HG03439 (cell line): ENCODE measurements around the gene MBD3L4.
"Not testable (repeated sequence)": the region's sequence is repeated elsewhere in the genome, so short reads cannot be mapped to it uniquely, and the experiment has no call there.

Experiments used
- ATAC-seq: cut with Tn5 transposase; IDR thresholded peaks from one replicate; pipeline ENCODE4 v1.9.1; 2021; ENCODE audit warnings: mild to moderate bottlenecking, moderate library complexity; ENCODE audit not compliant: unreplicated experiment

The MBD3L4 gene

GRCh38 chr19:7040079-7040478 is at the start of gene MBD3L4:
Gene MBD3L4 (minus strand): TSS chr19:7040179. CDS start chr19:7040144, 35 bp downstream.
- not testable (repeated sequence) for ATAC-seq

- ATAC-seq: no peak
Observed at GRCh38 chr19:7088999-7089398, 49.0 kb upstream of the MBD3L4 start.

DNA sequence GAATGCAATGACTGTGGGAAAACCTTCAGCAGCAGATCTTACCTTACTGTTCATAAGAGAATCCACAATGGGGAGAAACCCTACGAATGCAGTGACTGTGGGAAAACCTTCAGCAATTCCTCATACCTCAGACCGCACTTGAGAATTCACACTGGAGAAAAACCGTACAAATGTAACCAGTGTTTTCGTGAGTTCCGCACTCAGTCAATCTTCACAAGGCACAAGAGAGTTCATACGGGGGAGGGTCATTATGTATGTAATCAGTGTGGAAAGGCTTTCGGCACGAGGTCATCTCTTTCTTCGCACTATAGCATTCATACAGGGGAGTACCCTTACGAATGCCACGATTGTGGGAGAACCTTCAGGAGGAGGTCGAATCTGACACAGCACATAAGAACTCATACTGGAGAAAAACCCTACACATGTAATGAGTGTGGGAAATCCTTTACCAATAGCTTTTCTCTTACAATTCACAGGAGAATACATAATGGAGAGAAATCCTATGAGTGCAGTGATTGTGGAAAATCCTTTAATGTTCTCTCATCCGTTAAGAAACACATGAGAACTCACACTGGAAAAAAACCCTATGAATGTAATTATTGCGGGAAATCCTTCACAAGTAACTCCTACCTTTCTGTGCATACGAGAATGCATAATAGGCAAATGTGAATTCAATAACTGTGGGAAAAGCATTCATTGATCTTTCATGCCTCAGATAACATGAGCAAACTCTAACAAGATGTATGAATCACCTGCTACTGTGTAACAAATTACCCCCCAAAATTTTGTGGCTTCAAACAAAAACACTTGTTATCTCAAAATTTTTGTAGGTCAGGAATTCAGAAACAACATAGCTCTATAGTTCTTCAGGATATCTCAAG is 43.3 kb upstream of the MBD3L4 start:
- ATAC-seq: no peak

- ATAC-seq: no peak
Observed at GRCh38 chr19:7078008-7078407, 38.0 kb upstream of the MBD3L4 start.

GRCh38 chr19:7076151-7076550 is 36.2 kb upstream of the MBD3L4 start:
- no peak for ATAC-seq

- no peak for ATAC-seq
Observed at GRCh38 chr19:7074705-7075282, 34.8 kb upstream of the MBD3L4 start.

- no peak for ATAC-seq
Observed at GRCh38 chr19:7072541-7072940, 32.6 kb upstream of the MBD3L4 start.

DNA sequence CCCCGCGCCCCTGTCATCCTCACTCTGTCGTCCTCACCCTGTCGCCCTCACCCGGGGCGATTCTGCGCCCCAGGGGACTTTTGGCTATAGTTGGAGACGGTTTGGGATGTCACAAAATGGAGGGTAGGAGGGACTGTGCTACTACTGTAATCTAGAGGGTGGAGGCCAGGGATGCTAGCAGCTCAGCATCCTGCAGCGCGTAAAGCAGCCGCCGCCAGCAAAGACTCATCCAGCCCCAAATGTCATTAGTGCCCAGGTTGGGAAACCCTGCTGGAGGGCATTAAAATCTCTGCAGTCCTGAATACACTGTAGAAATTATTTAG is 29.9 kb upstream of the MBD3L4 start:
- no peak for ATAC-seq

- ATAC-seq: peak; percentile 92
Observed at GRCh38 chr19:7069042-7069903, 29.3 kb upstream of the MBD3L4 start, which contains the start of gene ZNF557. Gene ZNF557 (plus strand): TSS chr19:7069703. CDS start chr19:7075075, 5,372 bp downstream.

DNA sequence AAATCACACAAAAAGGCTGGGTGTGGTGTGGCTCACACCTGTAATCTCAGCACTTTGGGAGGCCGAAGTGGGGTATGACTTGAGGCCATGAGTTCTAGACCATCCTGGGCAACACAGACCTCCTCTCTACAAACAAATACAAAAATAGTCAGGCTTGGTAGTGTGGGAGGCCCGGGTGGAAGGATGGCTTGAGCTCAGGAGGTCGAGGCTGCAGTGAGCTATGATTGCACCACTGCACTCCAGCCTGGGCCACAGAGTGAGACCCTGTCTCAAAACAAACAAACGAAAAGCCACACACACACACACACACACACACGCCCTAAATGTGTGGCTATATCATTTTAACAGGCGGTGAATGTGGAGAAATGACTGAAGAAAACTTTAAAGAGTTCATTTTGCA is 28.6 kb upstream of the MBD3L4 start:
- no peak for ATAC-seq

GRCh38 chr19:7067716-7068115 is 27.7 kb upstream of the MBD3L4 start:
- ATAC-seq: no peak

DNA sequence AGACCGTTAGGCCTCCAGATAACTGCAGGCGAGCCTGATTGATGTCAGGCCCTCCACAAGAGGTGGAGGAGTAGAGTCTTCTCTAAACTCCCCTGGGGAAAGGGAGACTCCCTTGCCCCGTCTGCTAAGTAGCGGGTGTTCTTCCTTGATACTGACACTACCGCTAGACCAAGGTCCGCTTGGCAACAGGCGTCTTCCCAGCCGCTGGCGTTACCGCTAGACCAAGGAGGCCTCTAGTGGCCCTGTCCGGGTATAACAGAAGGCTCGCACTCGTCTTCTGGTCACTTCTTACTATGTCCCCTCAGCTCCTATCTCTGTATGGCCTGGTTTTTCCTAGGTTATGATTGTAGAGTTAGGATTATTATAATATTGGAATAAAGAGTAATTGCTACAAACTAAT is 27.1 kb upstream of the MBD3L4 start:
- ATAC-seq: not testable (repeated sequence)

GRCh38 chr19:7063764-7064418 is 23.9 kb upstream of the MBD3L4 start:
- ATAC-seq: no peak

DNA sequence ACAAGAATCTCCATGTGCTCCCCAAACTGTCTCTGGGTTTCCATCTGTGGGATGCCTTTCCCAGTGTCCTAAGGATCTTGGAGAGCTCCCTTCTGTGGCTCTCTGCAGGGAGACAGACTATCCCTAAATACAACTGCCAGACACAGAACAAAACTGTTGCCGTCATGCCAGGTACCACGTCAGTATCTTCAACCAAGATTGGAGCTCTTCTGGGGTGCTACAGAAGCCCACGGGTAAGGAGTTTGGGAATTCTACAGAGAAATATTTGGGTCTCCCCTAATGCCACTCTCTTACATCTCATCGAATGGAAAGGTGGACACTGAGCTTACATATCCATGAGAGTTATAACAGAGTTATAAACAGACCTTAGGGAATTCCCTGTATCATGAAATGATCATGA is 23.4 kb upstream of the MBD3L4 start:
- no peak for ATAC-seq

DNA sequence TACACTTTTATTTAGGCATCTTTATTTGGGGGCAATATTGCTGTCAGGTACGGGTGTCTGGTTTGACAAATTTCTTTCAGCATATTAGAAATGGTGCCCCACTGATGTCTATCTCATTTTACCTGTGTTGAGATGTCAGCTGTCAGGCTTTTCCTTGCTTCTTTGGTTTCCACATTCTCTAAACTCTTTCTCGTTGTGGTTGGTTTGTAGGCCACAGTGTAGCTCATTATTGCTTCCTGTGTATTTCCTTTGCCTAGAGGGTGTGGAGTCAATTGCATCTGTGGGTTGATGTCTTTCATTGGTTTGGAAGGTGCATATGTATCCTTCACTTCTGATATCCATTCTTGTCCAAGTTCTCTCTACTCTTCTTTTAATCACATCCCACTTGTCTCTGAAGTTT is 20.0 kb upstream of the MBD3L4 start:
- not testable (repeated sequence) for ATAC-seq

DNA sequence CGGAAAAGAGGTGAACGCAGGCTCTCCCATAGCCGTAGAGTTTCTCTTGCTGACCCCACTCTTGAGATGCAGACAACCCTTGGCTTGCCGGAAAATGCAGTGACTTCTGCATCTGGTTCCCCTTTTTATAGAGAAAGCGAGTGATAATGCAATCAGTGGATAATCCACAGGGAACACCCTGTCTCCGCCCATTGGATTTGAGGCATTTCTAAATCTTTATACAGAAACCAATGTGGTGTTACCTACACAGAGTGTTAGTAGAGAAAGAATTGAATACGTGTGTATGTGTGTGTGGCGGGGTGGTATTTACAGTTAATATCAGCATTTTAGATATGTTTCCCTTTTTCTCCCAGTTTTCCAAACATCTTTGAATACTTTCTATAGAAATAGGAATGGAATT is 18.6 kb upstream of the MBD3L4 start, which contains the start of gene MBD3L3:
Gene MBD3L3 (minus strand): TSS at position 101 of the 400 bp plus-strand sequence. CDS start 71 bp downstream, at position 30.
- ATAC-seq: not testable (repeated sequence)

DNA sequence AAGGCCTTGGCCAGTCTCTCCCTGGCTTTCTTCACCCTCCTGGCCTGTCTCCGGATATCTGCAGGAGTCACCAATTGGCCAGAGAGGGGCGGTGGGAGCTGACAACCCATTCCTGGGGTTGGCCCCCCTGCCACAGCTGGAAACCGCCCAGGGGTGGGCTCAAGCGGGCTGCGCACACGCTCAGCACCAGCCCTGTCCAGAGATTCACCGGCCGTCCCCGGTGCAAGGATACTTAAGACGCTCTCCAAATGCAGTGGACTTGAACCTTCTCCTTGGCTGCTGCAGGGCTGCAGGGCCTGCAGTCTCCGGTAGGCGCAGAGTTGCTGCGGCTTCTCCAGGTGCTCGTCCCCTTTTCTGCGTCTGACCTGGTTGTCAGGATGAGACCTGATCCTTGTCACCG is 16.4 kb upstream of the MBD3L4 start:
- not testable (repeated sequence) for ATAC-seq

DNA sequence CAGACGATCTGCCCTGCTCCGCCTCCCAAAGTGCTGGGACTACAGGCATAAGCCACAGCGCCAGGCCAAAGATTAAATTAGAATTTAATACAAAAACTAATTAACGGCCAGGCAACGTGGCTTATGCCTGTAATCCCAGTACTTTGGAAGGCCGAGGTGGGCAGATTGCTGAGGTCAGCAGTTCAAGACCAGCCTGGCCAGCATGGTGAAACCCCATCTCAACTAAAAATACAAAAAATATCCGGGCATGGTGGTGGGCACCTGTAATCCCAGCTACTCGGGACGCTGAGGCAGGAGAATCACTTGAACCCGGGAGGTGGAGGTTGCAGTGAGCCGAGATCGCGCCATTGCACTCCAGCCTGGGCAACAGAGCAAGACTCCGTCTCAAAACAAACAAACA is 15.7 kb upstream of the MBD3L4 start:
- ATAC-seq: not testable (repeated sequence)

- ATAC-seq: not testable (repeated sequence)
Observed at GRCh38 chr19:7054635-7055368, 14.8 kb upstream of the MBD3L4 start.

DNA sequence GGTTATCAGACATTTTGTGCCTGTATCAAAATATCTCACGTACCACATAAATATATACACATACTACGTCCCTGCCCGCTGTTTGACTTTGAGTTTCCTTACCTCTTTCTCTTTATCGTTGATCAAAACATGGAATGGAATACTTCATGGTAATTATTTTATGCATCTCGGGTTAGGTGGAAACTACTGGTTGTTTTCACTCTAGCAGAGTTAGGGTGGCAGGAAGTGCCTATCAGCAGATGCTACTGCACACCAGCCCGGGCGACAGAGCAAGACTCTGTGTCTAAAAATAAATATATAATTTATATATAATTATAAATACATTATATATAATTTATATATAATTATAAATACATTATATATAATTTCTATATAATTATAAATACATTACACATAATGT is 12.9 kb upstream of the MBD3L4 start:
- ATAC-seq: not testable (repeated sequence)
